GM19043 (cell line): ENCODE data around the gene CCL4L2.
"Not testable (repeated sequence)": the region's sequence is repeated elsewhere in the genome, so short reads cannot be mapped to it uniquely, and the experiment has no call there.

Source experiments
- ATAC-seq: cut with Tn5 transposase; IDR thresholded peaks from one replicate; pipeline ENCODE4 v1.9.1; 2021; ENCODE audit warnings: low read depth; ENCODE audit not compliant: unreplicated experiment

CCL4L2 gene

DNA sequence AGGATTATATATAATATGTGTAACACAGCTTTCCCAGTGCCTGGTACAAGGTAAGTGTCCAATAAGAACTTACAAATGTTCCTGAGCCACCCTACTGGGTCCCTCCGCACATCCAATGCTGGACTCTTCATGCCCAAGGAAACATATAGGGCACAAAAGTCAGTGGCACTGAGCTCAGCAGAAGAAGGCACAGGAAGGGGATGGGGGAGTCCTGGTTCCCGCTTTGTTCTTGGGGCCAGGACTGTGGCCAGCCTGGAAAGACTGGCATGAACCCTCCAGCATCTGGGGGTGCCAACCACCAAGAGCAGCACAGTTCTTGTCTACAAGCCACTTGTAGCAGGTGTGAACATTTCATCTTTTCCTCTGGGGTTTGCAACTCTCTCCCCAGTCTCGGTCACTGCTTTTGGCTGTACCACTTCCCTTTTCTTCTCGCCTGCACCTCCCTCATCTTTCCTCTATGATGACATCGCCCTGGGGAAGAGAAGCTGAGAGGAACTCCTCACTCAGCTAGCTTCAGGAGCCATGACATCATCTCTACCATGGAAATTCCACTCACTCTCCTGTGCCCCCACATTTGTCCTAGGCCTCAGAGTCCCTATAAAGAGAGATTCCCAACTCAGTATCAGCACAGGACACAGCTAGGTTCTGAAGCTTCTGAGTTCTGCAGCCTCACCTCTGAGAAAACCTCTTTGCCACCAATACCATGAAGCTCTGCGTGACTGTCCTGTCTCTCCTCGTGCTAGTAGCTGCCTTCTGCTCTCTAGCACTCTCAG is at the start of gene CCL4L2:
TSS of gene CCL4L2 (plus strand) at position 625 of the 773 bp plus-strand sequence.
- peak; percentile 66 for ATAC-seq

- not testable (repeated sequence) for ATAC-seq
Measured at GRCh38 chr17:36168836-36169235, 42.0 kb upstream of the CCL4L2 start.

DNA sequence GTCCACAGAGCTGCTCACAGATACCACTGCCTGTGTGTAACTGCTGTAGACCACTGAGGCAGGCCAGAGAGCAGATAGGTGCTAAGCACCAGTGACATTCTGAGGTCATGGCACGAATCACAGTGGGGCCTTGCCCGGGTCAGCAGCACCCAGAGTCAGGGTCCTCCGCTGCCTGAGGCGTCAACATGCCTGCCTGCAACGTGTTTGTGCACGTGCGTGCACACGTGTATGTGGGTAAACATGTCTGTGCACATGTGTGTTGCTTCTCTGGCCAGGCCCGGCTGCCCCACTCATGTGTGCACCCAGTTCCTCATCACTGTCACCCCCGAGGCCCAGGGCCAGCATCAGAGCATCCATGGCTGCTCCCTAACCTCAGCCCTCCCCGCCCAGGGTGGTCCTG is 34.3 kb upstream of the CCL4L2 start, which contains the start of gene TBC1D3B:
TSS of gene TBC1D3B (minus strand) at position 101 of the 400 bp plus-strand sequence. CDS start 1,586 bp downstream, outside the sequence.
- ATAC-seq: not testable (repeated sequence)

DNA sequence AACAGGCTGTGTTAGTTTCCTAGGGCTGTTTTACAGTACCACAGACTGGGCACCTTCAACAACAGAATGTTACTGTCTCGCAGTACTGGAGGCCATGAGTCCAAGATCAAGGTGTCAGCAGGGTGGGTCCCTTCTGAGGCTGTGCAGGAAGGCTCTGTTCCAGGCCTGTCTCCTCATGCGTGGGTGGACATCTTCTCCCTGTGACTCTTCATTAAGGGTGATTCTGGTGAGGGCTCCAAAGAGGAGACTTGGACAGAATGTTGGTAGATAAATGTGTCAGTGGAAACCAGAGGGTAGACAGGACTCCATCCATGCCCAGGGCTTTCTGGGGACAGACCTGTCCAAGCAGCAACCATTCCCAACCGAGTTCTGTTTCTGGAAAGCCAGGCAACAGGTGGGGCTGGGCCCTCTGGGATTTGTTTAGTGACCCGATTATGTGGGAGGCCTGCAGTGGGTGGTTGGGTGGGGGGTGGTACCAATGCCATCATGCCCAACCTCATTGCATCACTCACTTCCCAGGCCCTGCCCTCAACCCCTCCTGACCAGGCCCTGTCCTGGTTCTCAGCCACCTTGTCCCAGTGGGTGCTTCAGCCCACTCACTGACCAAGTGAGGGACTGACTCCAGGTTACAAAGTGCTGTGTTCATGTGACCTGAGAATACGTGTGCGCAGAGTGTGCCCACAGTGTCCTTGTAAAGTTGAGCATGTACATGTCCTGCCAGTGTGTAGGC is 29.3 kb upstream of the CCL4L2 start:
- not testable (repeated sequence) for ATAC-seq

- ATAC-seq: no peak
Measured at GRCh38 chr17:36182176-36183000, 28.5 kb upstream of the CCL4L2 start.

GRCh38 chr17:36183001-36183971 is 27.6 kb upstream of the CCL4L2 start:
- no peak for ATAC-seq

GRCh38 chr17:36184023-36184765 is 26.7 kb upstream of the CCL4L2 start:
- ATAC-seq: no peak

GRCh38 chr17:36185416-36185815 is 25.4 kb upstream of the CCL4L2 start:
- ATAC-seq: no peak

DNA sequence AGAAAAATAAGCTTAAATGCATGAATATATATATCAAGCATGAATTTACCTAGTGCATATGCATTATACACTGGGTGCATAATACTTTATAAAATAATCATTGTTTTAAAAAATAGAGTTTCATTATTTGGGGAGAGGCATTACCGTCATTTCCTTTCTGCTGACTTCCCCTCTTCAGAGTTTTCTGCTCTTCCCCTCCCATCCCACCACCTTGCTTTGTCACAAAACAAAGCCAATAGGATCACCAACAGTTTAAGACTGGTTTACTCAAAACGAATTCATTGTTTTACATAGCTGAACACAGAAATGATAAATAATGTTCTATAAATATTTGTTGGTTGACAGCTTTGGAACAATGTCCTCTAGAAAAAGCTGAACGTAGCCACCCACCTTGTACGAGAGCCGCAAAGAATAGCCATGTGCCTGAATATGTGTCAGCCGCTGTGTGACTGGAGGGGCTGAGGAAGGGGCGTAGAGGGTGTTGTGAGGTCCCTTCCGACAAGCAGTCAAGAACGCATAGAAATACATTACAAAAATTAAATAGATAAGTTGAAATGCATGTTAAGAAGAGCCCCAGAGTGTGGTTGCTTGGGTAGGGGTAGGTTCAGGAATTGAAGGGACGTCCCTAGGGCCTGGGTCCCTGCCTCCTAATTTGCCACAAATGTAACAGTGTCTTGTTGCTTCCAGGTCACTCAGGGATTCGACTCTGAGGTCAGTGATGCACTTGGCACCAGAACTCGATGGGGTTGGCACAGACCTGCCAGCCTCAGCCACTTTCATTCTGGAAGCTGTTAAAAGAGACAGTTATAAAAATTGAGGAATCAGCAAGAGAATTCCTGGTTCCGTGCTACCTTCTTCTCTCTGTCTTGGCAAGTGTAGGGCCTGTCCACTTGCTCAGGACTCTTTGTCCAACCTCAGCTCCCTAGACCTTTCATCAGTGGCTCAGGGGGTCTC is 23.8 kb upstream of the CCL4L2 start:
- ATAC-seq: not testable (repeated sequence)

DNA sequence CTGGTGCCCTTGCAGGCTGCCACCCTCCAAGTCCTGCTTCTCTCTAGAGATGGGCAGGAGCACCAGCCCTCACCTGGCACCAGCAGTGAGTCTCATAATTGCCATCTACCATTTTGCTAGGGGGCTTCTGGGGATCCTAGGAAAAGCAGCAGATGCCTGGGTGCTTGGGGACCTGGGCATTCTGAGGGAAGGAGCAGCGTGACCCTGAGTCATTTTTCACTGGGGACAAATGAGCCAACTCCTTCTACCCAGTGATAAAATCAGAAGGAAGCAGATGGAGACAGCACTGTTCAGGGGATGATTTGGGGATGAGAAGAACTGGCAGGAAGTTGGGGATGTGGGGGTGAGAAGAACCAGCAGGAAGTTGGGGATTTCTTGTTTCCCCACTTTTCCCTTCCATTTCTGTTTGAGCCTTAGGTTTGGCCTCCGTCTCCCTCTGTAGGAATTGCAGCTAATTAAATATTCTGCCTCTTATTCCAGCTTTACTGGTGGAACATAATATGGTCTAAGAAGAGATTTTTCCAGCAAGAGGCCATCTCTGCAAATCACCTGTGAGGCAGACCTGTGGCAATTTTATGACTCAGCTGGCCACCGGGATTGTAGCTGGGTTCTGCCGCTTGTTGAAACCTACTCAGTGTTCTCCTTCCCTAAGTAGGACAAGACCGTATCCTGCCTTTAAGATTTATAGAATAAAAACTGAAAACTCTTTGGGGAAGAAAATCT is 22.8 kb upstream of the CCL4L2 start:
- not testable (repeated sequence) for ATAC-seq

DNA sequence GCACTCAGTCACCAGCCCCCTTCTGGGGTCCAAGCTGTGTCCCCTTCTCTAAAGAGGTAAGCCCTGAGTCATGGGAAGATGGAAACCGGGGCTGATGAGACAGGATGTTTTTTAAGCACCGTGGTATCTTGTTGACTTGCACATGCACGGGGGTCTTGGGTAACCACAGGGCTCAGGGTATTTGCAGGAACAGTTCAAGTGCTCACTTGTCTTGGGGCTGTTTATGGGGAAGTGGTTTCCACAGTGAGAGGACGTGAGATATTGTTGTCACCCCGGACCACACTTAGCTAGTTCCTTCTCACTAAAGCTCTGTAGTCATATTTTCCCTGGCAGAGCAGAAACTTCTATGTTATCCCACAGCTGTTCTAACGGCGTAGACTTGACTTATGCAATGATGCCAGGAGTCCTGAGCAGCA is 22.0 kb upstream of the CCL4L2 start:
- peak; percentile 68 for ATAC-seq

- ATAC-seq: not testable (repeated sequence)
Measured at GRCh38 chr17:36189993-36190392, 20.9 kb upstream of the CCL4L2 start.

DNA sequence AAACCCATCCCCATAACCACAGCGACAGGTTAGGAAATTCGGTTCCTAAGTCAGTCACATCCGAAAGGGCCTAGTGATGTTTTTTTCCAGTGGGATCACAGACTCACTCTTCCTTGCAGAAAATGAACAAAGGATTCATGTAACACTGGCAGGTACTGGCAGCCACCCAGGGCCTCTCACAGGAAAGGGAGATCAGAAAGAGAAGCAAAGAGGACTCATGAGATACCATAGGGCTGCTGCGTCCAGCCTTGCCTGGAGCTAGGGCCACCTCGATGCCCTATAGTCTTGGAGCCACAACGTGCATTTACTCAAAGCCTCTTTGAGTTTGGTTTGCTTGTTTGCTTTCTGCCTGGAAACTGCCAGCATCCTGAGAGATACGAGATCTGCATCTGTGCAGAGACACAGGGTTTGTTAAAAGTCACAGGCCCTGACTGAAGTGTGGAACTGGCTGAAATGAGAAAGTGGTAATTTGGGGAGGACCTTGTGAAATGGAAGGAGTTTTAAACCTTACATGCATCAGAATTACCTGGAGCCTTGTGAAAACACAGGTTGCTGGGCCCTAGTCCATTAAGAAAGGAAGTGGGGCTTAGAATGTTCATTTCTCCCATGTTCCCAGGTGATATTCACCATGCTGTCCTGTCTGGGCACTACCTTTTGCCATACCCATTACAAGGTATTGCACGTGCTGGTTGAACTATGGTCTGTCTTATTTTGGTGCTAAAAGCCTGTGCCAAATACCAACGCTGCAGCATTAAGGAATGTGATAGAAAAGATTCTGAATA is 20.1 kb upstream of the CCL4L2 start:
- not testable (repeated sequence) for ATAC-seq

GRCh38 chr17:36193216-36193775 is 17.6 kb upstream of the CCL4L2 start:
- no peak for ATAC-seq

DNA sequence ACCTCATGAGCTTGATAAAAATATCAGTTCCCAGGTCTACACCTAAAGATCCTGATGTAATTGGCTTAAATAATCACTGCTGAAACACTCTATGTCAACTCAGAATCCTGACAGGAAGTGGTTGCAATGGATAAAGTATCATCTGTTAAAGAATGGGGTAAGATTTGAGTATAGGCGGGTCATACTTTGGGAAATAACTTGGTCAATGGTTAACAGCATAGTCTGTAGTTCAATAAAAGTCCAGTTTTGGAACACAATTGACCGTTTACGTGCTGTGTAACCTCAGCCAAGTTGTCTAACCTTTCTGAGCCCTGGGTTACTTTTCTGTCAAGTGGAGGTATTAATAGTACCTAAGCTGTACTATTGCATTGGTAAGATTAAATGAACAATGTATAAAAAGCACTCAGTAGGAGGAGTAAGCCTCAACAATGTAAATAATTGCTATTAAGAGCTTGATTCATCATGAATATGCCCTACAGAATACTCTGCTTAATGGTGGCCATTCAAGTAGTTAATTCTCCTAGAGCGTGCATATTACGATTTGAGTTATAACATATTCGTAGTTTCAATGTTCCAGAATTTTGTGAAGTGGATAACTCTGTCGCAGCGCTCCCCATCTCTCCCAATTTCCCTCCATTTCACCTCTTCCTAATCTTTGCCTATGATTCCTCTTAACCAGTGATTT is 16.6 kb upstream of the CCL4L2 start:
- ATAC-seq: not testable (repeated sequence)
